Measurements from ENCODE around the gene MAST3.

GRCh38 chr19:18128805-18129204 is 31.2 kb downstream of the MAST3 start:
- TF ChIP-seq CTCF (IDR thresholded peaks at IDR 0.05) (no peak), EP300 (IDR thresholded peaks at IDR 0.05) (no peak), POLR2A (IDR thresholded peaks at IDR 0.05) (no peak), POLR2AphosphoS5 (IDR thresholded peaks at IDR 0.05) (no peak)
